ENCODE measurements around the gene CFAP74.

DNA sequence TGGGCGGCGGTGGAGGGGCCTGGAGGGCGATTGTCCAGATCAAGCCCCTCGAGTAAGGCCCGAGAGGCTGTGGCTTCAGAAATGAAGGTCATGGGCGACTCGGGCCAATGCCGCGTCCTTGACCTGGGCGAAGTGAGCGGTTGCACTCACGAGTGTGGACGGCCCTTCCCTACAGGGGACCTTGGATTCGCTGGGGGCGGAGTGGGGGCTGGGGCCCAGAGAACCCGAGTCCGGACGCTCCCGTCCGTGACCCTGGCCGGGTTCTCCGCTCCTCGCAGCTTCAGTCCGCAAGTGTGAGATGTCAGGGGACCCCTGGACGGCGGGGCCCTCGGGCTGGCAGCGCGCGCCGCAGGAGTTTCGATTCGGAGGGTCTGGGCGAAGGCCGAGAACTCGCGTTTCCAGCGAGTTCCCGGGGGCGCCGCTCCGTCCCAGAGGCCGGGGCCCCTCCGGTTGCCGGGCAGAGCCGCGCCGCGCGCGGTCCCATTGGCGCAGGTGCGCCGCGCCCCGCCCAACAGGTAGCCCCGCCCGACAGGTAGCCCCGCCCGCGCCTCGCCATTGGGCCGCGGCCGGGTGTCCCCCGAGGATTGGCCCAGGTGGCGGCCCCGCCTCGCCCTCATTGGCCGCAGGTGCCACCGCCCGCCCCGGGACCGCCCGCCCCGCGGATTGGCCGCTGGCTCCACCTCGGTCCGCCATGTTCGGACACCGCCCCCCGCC is 46.3 kb upstream of the CFAP74 start, which contains the start of gene PRKCZ:
- TF ChIP-seq EZH2 (IDR thresholded peaks at IDR 0.05; ENCODE audit: borderline replicate concordance) (no peak), CTCF (IDR thresholded peaks at IDR 0.05; ENCODE audit: poor library complexity) (no peak)
